ES-I3 (cell line): Measurements from ENCODE around the gene MGP.

Source experiments
- H3K36me3 ChIP-seq: 2 replicates; pipeline ENCODE4 v1.6.1; 2013; ENCODE audit warnings: mild to moderate bottlenecking, low read length, control low read depth, moderate library complexity; ENCODE audit not compliant: insufficient read depth
- H3K4me1 ChIP-seq: 2 replicates; pipeline ENCODE4 v1.6.1; 2013; ENCODE audit warnings: mild to moderate bottlenecking, control low read depth, low read length; ENCODE audit not compliant: insufficient read depth
- H3K9ac ChIP-seq: 2 replicates; pipeline ENCODE4 v1.6.1; 2013; ENCODE audit warnings: low read depth, mild to moderate bottlenecking, low read length, moderate library complexity
- H3K9me3 ChIP-seq: 2 replicates; pipeline ENCODE4 v1.6.1; 2013; ENCODE audit warnings: mild to moderate bottlenecking, low read length, moderate library complexity; ENCODE audit not compliant: control insufficient read depth, insufficient read depth

The MGP gene

GRCh38 chr12:14860490-14860889, 25.2 kb downstream of the MGP start:
- no peaks in the 10 kb centered on the region; the same call in 1 of the 2 replicates for H3K9me3 ChIP-seq
- H3K36me3 ChIP-seq, result no peaks in the 10 kb centered on the region
- no peaks in the 10 kb centered on the region for H3K4me1 ChIP-seq
- no peak overlapping the region for H3K9ac ChIP-seq

GRCh38 chr12:14858513-14858912, 27.1 kb downstream of the MGP start:
- Histone ChIP-seq H3K9ac (no peak overlapping the region), H3K9me3 (no peaks in the 10 kb centered on the region; the same call in 1 of the 2 replicates), H3K4me1 (no peaks in the 10 kb centered on the region; the same call in 1 of the 2 replicates), H3K36me3 (no peaks in the 10 kb centered on the region)

DNA sequence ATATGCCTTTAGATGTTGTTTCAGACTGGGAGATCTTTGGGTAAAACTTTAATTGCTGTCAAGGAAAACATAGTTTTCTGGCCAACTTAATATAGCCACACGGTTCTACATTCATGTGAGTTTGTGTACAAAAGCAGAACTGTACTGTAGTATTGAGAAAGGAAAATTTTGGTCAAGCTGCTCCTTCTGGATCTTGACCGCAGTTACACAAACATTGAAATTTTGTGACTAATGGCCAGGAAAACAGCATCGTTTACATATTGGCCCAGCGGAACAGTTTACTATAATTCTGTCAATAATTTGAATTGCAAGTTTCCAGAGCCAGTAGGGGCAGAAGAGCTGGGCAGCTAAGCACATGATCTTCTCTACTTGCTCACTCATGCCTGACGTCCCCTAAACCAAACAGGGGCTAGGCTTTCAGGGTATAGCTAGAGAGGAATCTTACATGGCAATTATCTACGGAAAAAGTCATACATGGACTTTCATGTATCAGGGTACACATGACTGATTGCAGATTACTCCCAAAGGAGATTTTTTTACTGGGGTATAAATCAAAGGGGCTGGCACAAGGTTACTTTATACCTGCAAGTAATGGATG, 31.0 kb downstream of the MGP start:
- H3K9ac ChIP-seq, result no peak overlapping the region
- H3K9me3 ChIP-seq, result no peaks in the 10 kb centered on the region; the same call in 1 of the 2 replicates
- H3K36me3 ChIP-seq, result no peaks in the 10 kb centered on the region
- peaks cover 7% of the 10 kb centered on the region for H3K4me1 ChIP-seq

- H3K36me3 ChIP-seq, result no peaks in the 10 kb centered on the region
- peaks cover 7% of the 10 kb centered on the region for H3K4me1 ChIP-seq
- no peaks in the 10 kb centered on the region; the same call in 1 of the 2 replicates for H3K9me3 ChIP-seq
- H3K9ac ChIP-seq, result no peak overlapping the region
Measured at GRCh38 chr12:14853961-14854360, 31.7 kb downstream of the MGP start.

DNA sequence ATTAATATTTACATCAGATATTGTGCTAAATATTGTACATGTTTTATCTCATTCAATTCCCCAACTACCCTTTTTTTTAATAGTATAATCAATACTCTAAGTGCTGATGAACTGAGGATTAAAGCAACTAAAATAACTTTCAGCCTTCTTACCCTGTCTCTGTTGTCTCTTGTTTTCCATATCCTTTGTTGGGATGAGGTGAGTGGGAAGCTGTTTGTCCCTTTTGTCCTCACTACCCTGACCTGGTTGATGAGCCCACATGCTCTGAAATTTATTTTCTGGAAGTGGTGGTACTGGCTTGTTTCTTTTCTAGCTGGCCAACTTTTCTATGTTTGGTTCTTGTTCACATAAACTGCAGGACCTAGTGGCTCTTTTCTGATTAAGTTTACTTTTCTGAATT, 32.8 kb downstream of the MGP start:
- no peaks in the 10 kb centered on the region for H3K36me3 ChIP-seq

DNA sequence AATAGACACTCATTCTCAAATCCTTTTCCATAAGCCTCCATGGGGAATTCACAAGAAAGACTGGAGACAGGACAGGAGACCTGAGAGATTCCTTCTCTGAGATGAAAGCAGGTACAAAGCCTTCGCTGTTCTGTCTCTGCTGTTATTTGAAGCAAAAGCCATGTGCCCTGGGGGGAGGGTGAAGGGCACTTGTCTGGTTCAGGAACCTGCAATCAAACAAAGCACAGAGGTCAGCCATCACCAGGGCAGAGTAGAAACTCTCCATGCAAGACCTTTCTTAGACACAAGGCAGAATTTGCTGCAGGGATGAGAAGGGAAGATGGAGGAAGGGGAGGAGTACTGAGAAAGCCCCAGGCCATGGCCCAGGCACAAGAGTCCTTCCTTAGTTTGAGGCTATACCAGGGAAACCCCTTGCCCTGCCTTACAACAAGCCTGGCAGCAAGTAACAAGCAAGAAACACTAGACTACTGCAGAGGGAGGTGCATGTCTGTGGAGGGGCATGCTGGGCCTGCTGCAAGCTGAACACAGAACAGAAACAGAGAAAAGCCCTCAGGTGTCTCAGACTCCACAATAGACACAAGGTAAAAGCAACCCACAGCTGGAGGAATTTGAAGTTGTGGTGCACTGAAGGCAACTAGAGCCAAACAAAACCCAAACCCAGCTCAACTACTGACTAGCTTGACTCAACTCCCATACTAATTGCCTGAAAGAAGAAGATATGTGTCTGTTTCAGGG, 34.6 kb downstream of the MGP start:
- H3K9ac ChIP-seq, result no peak overlapping the region

More for the DNA sequence above, 32.8 kb downstream of the MGP start:
- Histone ChIP-seq H3K9me3 (no peaks in the 10 kb centered on the region), H3K4me1 (peaks cover 7% of the 10 kb centered on the region), H3K9ac (no peak overlapping the region)

GRCh38 chr12:14849661-14850060, 36.0 kb downstream of the MGP start:
- Histone ChIP-seq H3K9me3 (no peaks in the 10 kb centered on the region), H3K4me1 (peaks cover 7% of the 10 kb centered on the region), H3K36me3 (no peaks in the 10 kb centered on the region), H3K9ac (no peak overlapping the region)

More for the DNA sequence above, 34.6 kb downstream of the MGP start:
- Histone ChIP-seq H3K4me1 (peaks cover 7% of the 10 kb centered on the region), H3K9me3 (no peaks in the 10 kb centered on the region), H3K36me3 (no peaks in the 10 kb centered on the region)

GRCh38 chr12:14846876-14847580, 38.6 kb downstream of the MGP start:
- H3K36me3 ChIP-seq, result no peaks in the 10 kb centered on the region
- H3K4me1 ChIP-seq, result no peaks in the 10 kb centered on the region
- H3K9me3 ChIP-seq, result no peaks in the 10 kb centered on the region

DNA sequence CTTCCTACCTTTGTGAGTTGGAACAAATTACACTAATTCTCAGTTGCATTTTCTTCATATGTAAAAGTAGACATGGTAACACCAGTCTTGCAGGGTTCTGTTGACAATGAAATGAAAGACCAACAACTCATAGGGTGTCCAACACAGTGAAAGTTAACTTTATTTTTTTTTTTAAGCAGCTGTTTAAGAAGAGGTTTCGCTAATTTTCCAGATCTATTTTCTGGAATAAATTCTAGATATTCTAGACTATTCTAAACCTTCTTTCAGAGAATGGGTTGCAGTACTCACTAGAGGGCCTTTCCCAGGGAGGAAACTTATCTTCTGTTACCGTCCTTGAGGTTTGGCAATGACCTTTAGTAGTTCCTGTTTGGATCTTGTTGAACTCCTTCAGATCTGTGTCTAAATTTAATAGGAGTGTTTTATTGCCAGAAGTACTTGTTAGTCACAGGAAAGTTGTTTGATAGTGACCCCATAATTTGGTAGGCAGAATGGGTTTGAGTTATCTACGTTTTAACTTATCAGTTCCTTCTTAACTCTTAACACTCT, 39.5 kb downstream of the MGP start:
- Histone ChIP-seq H3K9me3 (no peaks in the 10 kb centered on the region), H3K36me3 (no peaks in the 10 kb centered on the region), H3K9ac (no peak overlapping the region), H3K4me1 (peaks cover 4% of the 10 kb centered on the region; the same call in 1 of the 2 replicates)

More at GRCh38 chr12:14846876-14847580, 38.6 kb downstream of the MGP start:
- no peak overlapping the region for H3K9ac ChIP-seq

DNA sequence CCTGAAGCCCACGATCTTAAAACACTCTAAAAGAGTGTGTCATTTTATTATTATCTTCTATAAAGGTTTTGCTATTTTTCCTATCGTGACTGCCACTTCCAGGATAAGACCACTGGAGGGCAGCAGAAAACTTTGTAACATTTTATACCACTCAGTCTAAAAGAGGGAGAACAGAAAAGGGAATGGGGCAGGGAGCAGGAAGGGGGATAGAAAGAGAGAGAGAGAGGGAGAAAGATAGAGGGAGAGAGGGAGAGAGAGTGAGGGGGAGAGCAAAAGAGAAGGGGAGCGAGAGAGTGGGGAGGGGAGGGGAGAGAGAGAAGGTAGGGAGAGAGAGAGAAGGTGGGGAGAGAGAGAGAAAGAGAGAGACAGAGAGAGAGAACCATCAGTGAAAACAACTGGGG, 40.3 kb downstream of the MGP start:
- no peaks in the 10 kb centered on the region for H3K9me3 ChIP-seq
- H3K9ac ChIP-seq, result no peak overlapping the region
- peaks cover 4% of the 10 kb centered on the region; the same call in 1 of the 2 replicates for H3K4me1 ChIP-seq
- no peaks in the 10 kb centered on the region for H3K36me3 ChIP-seq

- Histone ChIP-seq H3K36me3 (no peaks in the 10 kb centered on the region), H3K9ac (no peak overlapping the region), H3K9me3 (no peaks in the 10 kb centered on the region), H3K4me1 (peaks cover 4% of the 10 kb centered on the region; the same call in 1 of the 2 replicates)
Measured at GRCh38 chr12:14844401-14844800, 41.3 kb downstream of the MGP start.

GRCh38 chr12:14843425-14843887, 42.2 kb downstream of the MGP start, which contains the start of gene ART4:
TSS of gene ART4 (minus strand) at chr12:14843526. CDS start at chr12:14843113, 413 bp downstream.
- Histone ChIP-seq H3K36me3 (no peaks in the 10 kb centered on the region), H3K4me1 (peaks cover 4% of the 10 kb centered on the region; the same call in 1 of the 2 replicates), H3K9me3 (no peaks in the 10 kb centered on the region), H3K9ac (no peak within 1 kb of the TSS)

DNA sequence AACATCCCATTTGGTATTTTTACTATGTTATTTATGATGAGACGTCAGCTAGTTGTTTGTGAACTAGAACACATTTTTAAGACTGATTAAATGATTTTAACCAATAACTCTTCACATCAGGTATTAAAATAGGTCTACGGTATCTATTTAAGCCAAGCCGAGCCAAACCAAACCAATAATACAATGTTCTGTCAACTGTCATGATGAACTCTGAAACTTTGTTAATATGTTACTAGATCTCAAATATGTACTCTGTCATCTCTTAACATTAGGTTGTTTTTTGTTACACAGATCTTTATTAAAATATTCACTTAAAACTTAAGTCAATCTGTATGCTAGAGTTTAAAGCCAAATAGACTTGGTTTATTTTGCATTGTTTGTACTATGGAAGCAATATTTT, 43.3 kb downstream of the MGP start:
- Histone ChIP-seq H3K36me3 (no peaks in the 10 kb centered on the region), H3K9me3 (no peaks in the 10 kb centered on the region), H3K9ac (no peak overlapping the region), H3K4me1 (peaks cover 4% of the 10 kb centered on the region; the same call in 1 of the 2 replicates)

DNA sequence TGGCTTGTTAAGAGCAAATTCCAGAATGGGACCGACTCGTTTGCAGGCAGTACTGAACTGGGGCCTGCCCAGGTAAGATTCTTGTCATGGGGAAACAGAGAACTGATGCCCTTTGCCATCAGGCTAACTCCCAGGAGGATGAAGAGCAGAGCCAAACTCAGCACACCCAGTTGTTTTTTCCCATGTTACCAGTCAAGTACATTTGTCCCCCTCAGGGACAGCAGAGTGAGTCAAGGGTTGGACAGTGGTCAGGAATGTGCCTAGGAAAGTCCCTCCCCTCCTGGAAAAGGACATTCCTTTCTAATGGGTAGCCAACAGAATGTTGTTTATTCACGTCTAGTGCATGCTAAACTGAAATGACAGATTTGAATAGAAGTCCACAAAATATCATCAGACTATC, 43.9 kb downstream of the MGP start:
- no peaks in the 10 kb centered on the region for H3K36me3 ChIP-seq
- H3K9me3 ChIP-seq, result no peaks in the 10 kb centered on the region
- peaks cover 4% of the 10 kb centered on the region; the same call in 1 of the 2 replicates for H3K4me1 ChIP-seq
- H3K9ac ChIP-seq, result no peak overlapping the region
